ENCODE results near the gene SEMA3B.

DNA sequence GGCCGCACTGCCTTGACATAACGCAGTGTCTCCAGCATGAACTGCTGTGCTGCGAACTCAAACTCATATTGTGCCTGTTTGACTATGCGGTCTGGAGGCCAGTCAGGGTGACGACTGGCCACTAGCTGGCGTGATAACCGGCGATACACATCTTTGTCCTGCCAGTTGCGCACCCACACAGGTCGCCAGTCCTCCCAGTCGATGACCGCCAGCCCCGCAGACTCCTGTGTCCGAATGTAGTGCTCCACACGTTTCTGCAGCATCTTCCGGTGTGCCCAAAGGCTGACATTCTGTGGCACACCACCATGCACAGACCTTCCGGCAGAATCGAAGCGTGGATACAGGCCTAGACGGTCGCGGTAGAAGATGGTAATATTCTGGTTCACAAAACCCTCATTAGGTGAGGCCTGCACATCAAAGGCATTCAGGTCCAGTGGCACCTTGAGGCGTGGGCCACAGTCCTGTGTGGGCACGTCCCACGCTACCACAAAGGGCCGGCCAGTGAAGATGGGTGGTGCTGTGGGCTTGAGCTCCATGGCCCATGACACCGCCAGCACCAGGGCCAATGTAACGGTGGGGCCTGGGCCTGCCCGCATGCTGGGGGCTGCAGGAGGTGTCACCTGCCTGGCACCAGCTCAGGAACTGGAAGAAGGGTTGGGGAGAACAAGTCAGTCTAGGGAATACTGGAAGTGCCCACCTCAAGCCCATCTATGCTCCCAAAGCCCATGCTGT lies 51.1 kb downstream of the SEMA3B start:
- TF ChIP-seq, protein P1, sequence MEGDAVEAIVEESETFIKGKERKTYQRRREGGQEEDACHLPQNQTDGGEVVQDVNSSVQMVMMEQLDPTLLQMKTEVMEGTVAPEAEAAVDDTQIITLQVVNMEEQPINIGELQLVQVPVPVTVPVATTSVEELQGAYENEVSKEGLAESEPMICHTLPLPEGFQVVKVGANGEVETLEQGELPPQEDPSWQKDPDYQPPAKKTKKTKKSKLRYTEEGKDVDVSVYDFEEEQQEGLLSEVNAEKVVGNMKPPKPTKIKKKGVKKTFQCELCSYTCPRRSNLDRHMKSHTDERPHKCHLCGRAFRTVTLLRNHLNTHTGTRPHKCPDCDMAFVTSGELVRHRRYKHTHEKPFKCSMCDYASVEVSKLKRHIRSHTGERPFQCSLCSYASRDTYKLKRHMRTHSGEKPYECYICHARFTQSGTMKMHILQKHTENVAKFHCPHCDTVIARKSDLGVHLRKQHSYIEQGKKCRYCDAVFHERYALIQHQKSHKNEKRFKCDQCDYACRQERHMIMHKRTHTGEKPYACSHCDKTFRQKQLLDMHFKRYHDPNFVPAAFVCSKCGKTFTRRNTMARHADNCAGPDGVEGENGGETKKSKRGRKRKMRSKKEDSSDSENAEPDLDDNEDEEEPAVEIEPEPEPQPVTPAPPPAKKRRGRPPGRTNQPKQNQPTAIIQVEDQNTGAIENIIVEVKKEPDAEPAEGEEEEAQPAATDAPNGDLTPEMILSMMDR (IDR thresholded peaks at IDR 0.05; ENCODE audit: extremely low read depth in 1 of 2, insufficient read depth in 1 of 2, low read depth in 1 of 2, low read length in 2 of 2) = peak in 1 of 2 donors; percentile 50
- peak; percentile 59 for TF ChIP-seq POLR2A (IDR thresholded peaks at IDR 0.05; ENCODE audit: low read depth, low read length)
- peak; percentile 21 for TF ChIP-seq POLR2AphosphoS5 (IDR thresholded peaks at IDR 0.05; ENCODE audit: insufficient read depth, low read depth, low read length)
- TF ChIP-seq JUN (IDR thresholded peaks at IDR 0.05; ENCODE audit: borderline replicate concordance, insufficient read depth, insufficient read length, low read depth) = no peak
